22Rv1 (cell line): ENCODE results near the gene KDM2A.

Experiments
- H3K27ac ChIP-seq: fragments of 450-650 bp; 2 replicates; pipeline ENCODE4 v1.5.1; 2017
- CTCF ChIP-seq: fragments of 450-650 bp; IDR thresholded peaks from 2 replicates; pipeline ENCODE4 v1.5.1; 2017; ENCODE audit warnings: mild to moderate bottlenecking
- ZFX ChIP-seq: fragments of 450-650 bp; IDR thresholded peaks from 2 replicates; pipeline ENCODE4 v1.6.1; 2017; ENCODE audit warnings: antibody characterized with exemption, borderline replicate concordance

The KDM2A gene

GRCh38 chr11:67275606-67276409, 156.7 kb downstream of the KDM2A start:
- H3K27ac ChIP-seq = no peak overlapping the region
- TF ChIP-seq ZFX (no peak), CTCF (no peak)

GRCh38 chr11:67276781-67277230, 157.7 kb downstream of the KDM2A start:
- H3K27ac ChIP-seq = no peak overlapping the region
- TF ChIP-seq CTCF (no peak), ZFX (no peak)

- TF ChIP-seq CTCF (no peak), ZFX (no peak)
- no peak overlapping the region for H3K27ac ChIP-seq
These were observed 158.3 kb downstream of the KDM2A start for GRCh38 chr11:67277231-67277961.

GRCh38 chr11:67278135-67278938, 159.3 kb downstream of the KDM2A start:
- no peak for TF ChIP-seq CTCF
- TF ChIP-seq ZFX = no peak
- H3K27ac ChIP-seq = no peak overlapping the region

- TF ChIP-seq CTCF = no peak
- no peak for TF ChIP-seq ZFX
- no peak overlapping the region for H3K27ac ChIP-seq
These were observed 160.0 kb downstream of the KDM2A start for GRCh38 chr11:67278939-67279588.

- TF ChIP-seq CTCF (no peak), ZFX (no peak)
- H3K27ac ChIP-seq = no peak overlapping the region
These were observed 160.7 kb downstream of the KDM2A start for GRCh38 chr11:67279589-67280340.
